SJCRH30 (cell line): ENCODE data around the gene GRAMD1B. TPM values are rescaled to one million over a fixed set of nuclear protein-coding genes. Genes with fewer than 3 reads are reported as not detected.

Source experiments
- DNase-seq, 2 experiments: peaks; one replicate each; pipeline ENCODE4 v3.0.0-alpha.2; 2015 to 2020
- H3K27ac ChIP-seq: fragments of 250-450 bp; sonication (Bioruptor Pico); 2 replicates; pipeline ENCODE4 v1.5.1; 2020; ENCODE audit warnings: mild to moderate bottlenecking, moderate library complexity
- H3K27me3 ChIP-seq: fragments of 250-450 bp; sonication (Bioruptor Pico); 2 replicates; pipeline ENCODE4 v1.5.1; 2020; ENCODE audit warnings: mild to moderate bottlenecking, moderate library complexity
- H3K36me3 ChIP-seq: fragments of 250-450 bp; sonication (Bioruptor Pico); 2 replicates; pipeline ENCODE4 v1.5.1; 2020; ENCODE audit warnings: mild to moderate bottlenecking, moderate library complexity
- H3K4me1 ChIP-seq: fragments of 250-450 bp; sonication (Bioruptor Pico); 2 replicates; pipeline ENCODE4 v1.5.1; 2020; ENCODE audit warnings: mild to moderate bottlenecking, moderate library complexity
- H3K4me3 ChIP-seq: fragments of 250-450 bp; sonication (Bioruptor Pico); 2 replicates; pipeline ENCODE4 v1.5.1; 2020; ENCODE audit warnings: mild to moderate bottlenecking, moderate library complexity
- H3K9me3 ChIP-seq: fragments of 250-450 bp; sonication (Bioruptor Pico); replicated peaks from 2 replicates; pipeline ENCODE4 v1.5.1; 2020; ENCODE audit warnings: mild to moderate bottlenecking, moderate library complexity
- total RNA-seq: library from RNA; depleted of rRNA; stranded (reverse); fragments of >200 nt; shearing (Covaris generic); gene quantifications from 2 replicates; pipeline ENCODE4 v1.2.3, GENCODE V29; 2014

The GRAMD1B gene
- total RNA-seq, 1 experiment from 2014 or later, result 22.9 TPM

DNA sequence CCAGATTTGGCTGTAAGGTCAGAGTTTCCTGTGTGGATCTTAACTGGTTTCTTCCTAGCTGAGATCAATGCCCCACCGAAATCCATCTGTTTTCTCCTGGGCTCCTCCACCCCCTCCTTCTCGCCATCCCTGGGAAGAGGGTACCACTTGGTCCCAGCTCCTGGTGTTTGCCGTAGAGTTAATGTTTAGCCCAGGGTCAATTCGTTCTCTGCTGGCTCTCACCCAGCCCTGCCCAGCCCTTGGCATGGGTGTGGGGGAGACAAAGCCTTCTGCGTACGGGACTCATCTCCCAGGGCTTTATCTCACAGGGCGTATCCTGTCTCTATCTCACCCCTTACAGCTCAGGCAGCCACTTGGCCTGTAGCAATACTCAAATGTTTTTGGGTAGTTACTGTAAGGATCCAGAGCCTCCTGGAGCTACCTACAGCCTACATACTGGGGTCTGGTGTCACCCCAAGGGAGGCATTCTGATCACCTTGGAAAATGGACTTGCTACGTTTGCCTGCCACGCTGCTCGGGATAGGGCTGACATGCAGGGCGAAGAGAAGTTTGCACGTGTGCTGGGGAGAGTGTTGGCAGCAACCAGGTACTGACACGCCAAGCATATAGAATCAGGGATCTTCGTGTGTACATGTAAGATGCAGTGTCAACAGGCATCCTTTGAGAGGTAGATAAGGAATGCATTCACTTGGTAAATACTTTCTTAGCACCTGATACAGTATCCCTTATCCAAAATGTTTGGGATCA, 158.2 kb downstream of the GRAMD1B start:
- Histone ChIP-seq H3K36me3 (no peaks in the 10 kb centered on the region), H3K27me3 (no peaks in the 10 kb centered on the region), H3K9me3 (no peaks in the 10 kb centered on the region), H3K27ac (no peak overlapping the region), H3K4me1 (peaks cover 28% of the 10 kb centered on the region), H3K4me3 (no peak overlapping the region)
- DNase-seq, result no peak

DNA sequence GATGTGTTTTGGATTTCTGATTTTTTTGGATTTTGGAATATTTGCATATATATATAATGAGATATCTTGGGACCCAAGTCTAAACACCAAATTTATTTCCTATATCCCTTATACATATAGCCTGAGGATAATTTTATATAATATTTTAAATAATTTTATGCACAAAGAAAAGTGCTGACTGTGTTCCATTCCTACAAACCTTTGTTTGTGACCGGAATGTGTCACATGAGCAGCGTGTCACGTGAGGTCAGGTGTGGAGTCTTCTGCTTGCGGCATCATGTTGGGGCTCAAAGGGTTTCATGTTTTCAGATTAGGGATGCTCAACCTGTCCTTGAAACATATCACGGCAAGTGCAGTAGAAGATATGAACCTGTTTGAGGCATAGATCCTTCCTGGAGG, 158.8 kb downstream of the GRAMD1B start:
- Histone ChIP-seq H3K36me3 (no peaks in the 10 kb centered on the region), H3K4me3 (no peak overlapping the region), H3K27ac (no peak overlapping the region), H3K27me3 (no peaks in the 10 kb centered on the region), H3K9me3 (no peaks in the 10 kb centered on the region), H3K4me1 (peaks cover 28% of the 10 kb centered on the region)
- DNase-seq, result no peak

DNA sequence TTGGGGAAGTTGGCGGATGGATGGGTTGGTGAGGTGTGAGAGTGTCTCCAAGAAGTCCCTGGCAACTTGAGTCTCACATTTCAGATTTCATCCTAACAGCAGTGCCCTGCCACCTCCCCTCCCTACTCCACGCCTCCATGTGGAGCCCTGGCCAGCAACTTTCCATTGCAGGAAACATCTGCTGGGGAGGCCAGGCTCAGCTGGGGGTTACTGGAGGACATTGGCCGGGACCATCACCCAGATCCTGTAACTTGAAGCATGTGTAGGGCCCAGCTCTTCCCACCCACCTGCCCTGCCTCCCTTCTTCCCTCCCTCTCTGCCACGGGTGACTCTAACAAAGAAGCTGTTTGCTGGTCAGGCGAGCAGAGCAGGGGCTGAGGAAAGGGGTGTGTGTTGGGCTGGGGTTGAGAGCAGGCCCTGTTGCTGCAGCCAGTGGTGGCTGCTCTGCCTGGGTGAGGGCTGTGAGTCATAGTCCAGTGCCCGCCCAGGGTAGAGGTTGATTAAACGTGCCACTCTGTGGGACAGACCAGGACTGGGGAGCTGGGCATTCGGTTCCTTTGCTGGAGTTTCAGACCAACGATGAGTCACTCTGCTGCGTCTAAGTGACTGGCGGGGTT, 160.3 kb downstream of the GRAMD1B start:
- no peak overlapping the region for H3K4me3 ChIP-seq

DNA sequence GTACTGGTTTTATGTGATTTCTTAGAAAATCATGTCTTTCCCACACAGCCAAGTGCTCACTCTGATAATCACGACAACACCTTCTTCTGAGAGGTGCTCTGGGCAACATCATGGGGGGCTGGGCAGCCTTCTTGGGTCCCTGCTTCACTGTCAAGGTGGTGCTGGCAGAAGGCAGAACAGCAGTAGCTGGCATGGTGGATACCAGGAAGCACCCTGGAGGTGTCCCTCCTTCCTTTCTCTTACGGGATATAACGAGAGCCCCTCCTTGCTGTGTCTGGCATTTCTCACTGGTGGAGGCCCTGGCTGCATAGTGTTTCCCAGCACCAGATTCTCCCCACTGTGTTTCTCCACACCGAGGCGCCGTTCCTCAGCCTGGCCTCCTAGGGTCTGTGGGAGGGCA, 163.5 kb downstream of the GRAMD1B start:
- DNase-seq, result no peak
- 0 out of 2 replicates have a peak, but pooled peaks cover 2% of the 10 kb centered on the region for H3K4me1 ChIP-seq
- no peaks in the 10 kb centered on the region for H3K9me3 ChIP-seq
- H3K27ac ChIP-seq, result no peak overlapping the region
- H3K36me3 ChIP-seq, result no peaks in the 10 kb centered on the region
- H3K4me3 ChIP-seq, result no peak overlapping the region
- H3K27me3 ChIP-seq, result no peaks in the 10 kb centered on the region

More for the DNA sequence above, 160.3 kb downstream of the GRAMD1B start:
- peaks cover 16% of the 10 kb centered on the region for H3K4me1 ChIP-seq
- H3K9me3 ChIP-seq, result no peaks in the 10 kb centered on the region
- H3K27me3 ChIP-seq, result no peaks in the 10 kb centered on the region
- H3K27ac ChIP-seq, result peak overlapping the region; percentile 19; the same call in 1 of the 2 replicates
- peak; percentile 18 to 45 for DNase-seq
- no peaks in the 10 kb centered on the region for H3K36me3 ChIP-seq

DNA sequence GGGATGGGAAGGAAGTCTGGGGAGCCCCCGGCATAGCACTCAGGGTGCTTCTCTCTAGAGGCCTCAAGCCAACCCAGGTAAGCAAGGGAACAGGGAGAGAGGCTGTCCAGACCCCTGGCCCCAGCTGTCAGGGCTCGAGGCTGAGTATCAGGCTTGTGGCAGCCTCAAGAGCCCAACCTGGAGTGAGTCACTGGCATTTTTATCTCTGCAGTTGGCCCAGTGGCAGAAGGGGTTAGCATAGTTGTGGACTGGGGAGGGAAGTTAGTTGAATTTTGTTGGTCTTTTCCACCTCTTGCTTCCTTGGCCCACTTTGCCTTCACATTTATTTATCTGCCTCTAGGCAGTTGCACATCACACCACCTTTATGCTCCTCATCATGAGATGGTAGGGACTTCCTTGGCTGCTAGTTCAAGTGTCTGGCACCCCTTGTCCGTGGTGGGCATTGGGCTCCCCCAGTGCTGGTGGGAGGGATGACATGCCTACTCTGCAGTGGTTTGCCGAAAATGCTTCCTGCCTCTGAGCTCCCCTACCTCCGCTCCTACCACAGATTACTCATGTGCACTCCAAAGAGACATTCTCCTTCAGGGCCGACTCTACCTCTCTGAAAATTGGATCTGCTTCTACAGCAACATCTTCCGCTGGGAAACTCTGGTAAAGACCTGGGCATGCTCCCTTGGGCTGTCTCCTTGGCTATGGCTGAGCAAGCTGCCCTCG, 164.3 kb downstream of the GRAMD1B start:
- Histone ChIP-seq H3K4me1 (0 out of 2 replicates have a peak, but pooled peaks cover 2% of the 10 kb centered on the region), H3K27me3 (no peaks in the 10 kb centered on the region), H3K36me3 (no peaks in the 10 kb centered on the region), H3K27ac (no peak overlapping the region; the same call in 1 of the 2 replicates), H3K4me3 (no peak overlapping the region), H3K9me3 (no peaks in the 10 kb centered on the region)
- DNase-seq, result no peak

DNA sequence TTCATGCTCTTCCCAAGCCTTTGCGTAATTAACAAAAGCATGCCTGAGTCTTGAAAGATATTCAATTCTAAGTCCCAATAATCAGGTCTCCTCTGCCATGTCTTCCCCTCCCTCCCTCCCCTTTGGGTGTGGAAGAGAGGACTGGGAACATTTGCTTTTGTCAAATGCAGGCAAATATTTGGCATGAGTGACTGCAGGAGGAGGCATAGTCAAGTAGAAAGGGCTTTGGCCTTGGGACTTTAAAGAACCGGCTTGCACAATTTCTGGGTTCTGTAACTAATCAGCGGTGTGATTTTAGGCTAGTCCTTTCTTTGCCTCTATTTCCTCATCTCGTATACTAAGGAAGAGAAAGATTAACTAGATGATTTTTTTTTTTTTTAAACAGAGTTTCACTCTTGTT, 164.9 kb downstream of the GRAMD1B start:
- Histone ChIP-seq H3K27ac (no peak overlapping the region), H3K9me3 (no peaks in the 10 kb centered on the region), H3K4me3 (no peak overlapping the region), H3K4me1 (0 out of 2 replicates have a peak, but pooled peaks cover under 1% of the 10 kb centered on the region), H3K27me3 (no peaks in the 10 kb centered on the region), H3K36me3 (no peaks in the 10 kb centered on the region)
- no peak for DNase-seq

DNA sequence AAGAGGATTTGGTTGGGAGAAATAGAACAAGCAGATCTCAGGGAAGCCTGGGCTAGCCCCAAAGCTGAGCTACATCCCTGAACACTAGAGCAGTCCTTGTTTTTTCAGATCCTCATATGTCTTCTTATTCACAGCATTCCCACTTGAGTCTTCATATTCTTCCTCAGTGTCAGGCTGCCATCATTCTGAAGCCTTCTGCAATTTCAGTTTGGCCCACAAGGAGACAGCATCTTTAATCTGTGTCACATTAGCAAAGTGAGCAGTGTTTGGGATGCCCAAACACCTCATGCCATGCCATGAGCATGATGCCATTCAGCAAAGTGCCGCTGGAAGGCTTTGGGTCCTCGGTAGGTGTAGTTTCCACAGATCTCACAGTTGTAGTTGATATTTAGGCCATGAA, 167.8 kb downstream of the GRAMD1B start:
- H3K4me3 ChIP-seq, result no peak overlapping the region
- no peak for DNase-seq
- no peaks in the 10 kb centered on the region for H3K9me3 ChIP-seq
- no peaks in the 10 kb centered on the region for H3K36me3 ChIP-seq
- no peak overlapping the region for H3K27ac ChIP-seq
- no peaks in the 10 kb centered on the region for H3K4me1 ChIP-seq
- no peaks in the 10 kb centered on the region for H3K27me3 ChIP-seq

DNA sequence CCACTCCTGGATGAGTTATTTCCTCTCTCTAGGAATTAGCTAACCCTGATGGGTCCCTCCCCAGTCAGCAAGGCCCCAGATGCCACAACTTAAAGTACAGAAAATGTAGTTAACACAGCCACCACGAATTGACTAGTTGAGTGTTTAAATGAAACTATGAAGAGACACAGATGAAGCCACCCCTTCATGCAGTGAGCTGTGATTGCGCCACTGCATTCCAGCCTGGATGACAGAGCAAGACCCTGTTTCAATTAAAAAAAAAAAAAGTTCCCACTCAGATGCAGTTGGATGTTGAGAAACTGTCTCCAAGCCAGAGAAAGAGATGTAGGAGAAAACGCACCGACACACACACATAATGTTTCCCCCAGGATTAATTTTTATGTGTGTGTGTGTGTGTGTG, 171.1 kb downstream of the GRAMD1B start:
- no peaks in the 10 kb centered on the region for H3K27me3 ChIP-seq
- H3K4me3 ChIP-seq, result no peak overlapping the region
- H3K9me3 ChIP-seq, result no peaks in the 10 kb centered on the region
- H3K36me3 ChIP-seq, result no peaks in the 10 kb centered on the region
- no peak overlapping the region for H3K27ac ChIP-seq
- DNase-seq, result no peak
- no peaks in the 10 kb centered on the region for H3K4me1 ChIP-seq

DNA sequence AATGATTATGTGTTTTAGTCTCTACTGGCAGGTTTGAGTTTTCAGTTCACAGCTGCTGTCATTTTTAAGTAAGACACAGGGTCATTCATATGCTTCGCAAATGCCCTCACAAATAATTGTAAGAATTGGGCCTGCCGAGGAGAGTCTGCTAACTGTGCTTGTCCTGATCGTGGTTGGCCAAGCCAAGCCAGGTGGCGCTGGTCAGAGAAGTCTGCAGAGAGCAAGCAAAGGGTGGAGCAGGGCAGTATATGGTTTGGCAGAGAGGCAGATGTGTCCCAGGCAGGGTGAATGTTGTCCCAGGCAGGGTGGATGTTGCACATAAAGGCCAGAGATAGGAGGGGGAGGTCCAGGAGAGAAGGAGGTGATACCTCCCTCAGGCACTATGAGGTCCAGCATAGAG, 171.7 kb downstream of the GRAMD1B start:
- Histone ChIP-seq H3K27me3 (no peaks in the 10 kb centered on the region), H3K9me3 (no peaks in the 10 kb centered on the region), H3K27ac (no peak overlapping the region), H3K4me1 (no peaks in the 10 kb centered on the region), H3K36me3 (no peaks in the 10 kb centered on the region), H3K4me3 (no peak overlapping the region)
- DNase-seq, result no peak

DNA sequence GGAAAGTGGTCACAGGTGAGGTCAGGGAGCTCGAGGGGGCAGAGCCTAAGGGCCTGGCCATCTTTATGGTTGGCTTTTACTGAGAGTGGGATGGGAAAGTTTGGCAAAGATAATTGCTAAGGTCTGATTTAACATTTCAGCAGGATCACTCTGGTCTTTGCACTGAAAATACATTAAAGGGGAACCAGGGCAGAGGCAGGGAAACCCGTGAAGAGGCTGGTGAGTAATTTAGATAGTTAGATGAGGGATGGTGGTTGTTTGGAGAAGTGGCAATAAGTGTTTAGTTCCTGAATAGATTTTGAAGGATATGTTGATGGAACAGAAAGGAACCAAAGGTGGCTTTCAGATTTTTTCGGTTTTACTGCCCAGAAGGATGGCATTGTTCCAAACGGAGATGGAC, 173.6 kb downstream of the GRAMD1B start:
- H3K27ac ChIP-seq, result no peak overlapping the region
- DNase-seq, result no peak
- no peak overlapping the region for H3K4me3 ChIP-seq
- H3K4me1 ChIP-seq, result no peaks in the 10 kb centered on the region
- no peaks in the 10 kb centered on the region for H3K9me3 ChIP-seq
- no peaks in the 10 kb centered on the region for H3K36me3 ChIP-seq
- H3K27me3 ChIP-seq, result no peaks in the 10 kb centered on the region

DNA sequence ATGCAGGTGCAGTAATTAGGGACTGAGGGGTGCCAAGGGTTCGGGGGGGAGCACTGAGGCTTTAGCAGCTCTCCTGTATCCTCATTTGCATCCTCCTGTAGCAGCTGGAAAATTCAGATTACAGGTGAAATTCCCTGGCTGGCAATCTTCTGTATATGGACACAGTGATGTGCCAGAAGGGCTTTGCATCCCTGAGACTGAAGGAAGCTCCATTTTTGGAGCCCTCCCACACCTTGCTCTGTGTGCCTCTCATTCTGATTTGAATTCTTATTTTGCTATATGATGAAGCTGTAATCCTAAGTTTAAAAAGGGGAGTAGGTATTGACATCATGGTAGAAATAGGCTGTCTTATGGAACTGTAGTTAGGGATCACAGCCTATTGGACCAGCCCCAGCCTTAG, 177.7 kb downstream of the GRAMD1B start:
- Histone ChIP-seq H3K4me1 (no peaks in the 10 kb centered on the region), H3K27ac (no peak overlapping the region), H3K36me3 (no peaks in the 10 kb centered on the region; the same call in 1 of the 2 replicates), H3K4me3 (no peak overlapping the region), H3K27me3 (no peaks in the 10 kb centered on the region), H3K9me3 (no peaks in the 10 kb centered on the region)
- no peak for DNase-seq

DNA sequence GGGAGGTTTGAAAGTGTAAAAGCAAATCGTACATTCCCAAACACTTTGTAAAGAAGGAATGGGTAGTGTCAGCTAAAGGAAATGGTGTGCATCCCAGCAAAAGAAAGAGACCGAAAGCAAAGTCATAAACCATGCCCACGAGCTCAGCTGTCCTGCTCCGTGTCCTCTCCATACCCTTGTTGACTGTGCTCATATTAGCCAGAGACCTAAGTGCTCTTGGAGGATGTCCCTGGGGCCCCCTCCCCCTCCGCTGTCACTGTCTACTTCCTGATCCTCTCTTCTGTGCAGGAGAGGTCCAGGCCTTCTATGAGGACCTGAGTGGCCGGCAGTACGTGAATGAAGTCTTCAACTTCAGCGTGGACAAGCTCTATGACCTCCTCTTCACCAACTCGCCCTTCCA, 178.3 kb downstream of the GRAMD1B start:
- no peaks in the 10 kb centered on the region for H3K9me3 ChIP-seq
- H3K27me3 ChIP-seq, result no peaks in the 10 kb centered on the region
- DNase-seq, result no peak
- no peaks in the 10 kb centered on the region; the same call in 1 of the 2 replicates for H3K36me3 ChIP-seq
- no peak overlapping the region for H3K4me3 ChIP-seq
- H3K4me1 ChIP-seq, result no peaks in the 10 kb centered on the region
- H3K27ac ChIP-seq, result no peak overlapping the region

DNA sequence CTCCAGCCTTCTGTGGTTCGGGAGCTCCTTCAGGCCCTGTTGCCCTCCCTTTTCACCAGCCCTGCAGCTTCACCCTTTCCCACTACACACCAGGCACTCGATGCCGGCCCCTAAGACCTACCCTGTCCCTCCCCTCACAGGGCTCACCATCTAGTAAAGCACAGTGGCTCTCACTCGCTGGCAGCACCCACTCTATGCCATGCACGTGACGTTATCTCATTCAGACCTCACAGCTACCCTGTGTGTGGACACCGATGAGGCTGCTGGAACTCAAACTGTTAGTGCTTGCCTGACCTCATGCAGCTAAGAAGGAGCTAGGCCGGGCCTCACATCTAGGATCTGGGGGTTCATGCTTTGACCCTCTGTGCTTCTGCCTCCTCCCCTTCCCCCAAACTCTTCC, 178.9 kb downstream of the GRAMD1B start:
- Histone ChIP-seq H3K9me3 (no peaks in the 10 kb centered on the region), H3K27me3 (no peaks in the 10 kb centered on the region), H3K27ac (no peak overlapping the region), H3K4me1 (no peaks in the 10 kb centered on the region), H3K4me3 (no peak overlapping the region), H3K36me3 (no peaks in the 10 kb centered on the region; the same call in 1 of the 2 replicates)
- no peak for DNase-seq

DNA sequence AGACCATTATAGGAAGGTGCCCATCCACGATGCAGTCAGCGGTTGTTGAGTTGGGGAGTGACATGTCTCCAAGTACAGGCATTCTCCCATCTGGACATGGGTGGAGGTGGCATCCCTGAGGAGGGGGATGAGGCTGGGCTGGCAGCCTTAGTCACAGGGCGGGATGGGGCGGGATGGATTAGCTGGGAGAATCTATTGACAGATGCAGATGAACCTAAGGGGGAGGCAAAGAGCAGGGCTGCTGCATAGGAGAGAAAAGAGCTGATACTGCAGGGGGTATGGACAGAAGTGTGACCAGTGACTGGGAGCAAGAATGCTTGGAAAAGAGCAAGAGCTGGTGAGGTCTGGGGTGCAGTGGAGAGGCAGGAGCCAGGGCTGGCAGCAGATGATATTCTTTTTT, 181.6 kb downstream of the GRAMD1B start:
- H3K27me3 ChIP-seq, result no peaks in the 10 kb centered on the region
- no peaks in the 10 kb centered on the region for H3K9me3 ChIP-seq
- H3K27ac ChIP-seq, result no peak overlapping the region
- H3K4me3 ChIP-seq, result no peak overlapping the region
- no peaks in the 10 kb centered on the region; the same call in 1 of the 2 replicates for H3K36me3 ChIP-seq
- no peaks in the 10 kb centered on the region for H3K4me1 ChIP-seq
- no peak for DNase-seq

DNA sequence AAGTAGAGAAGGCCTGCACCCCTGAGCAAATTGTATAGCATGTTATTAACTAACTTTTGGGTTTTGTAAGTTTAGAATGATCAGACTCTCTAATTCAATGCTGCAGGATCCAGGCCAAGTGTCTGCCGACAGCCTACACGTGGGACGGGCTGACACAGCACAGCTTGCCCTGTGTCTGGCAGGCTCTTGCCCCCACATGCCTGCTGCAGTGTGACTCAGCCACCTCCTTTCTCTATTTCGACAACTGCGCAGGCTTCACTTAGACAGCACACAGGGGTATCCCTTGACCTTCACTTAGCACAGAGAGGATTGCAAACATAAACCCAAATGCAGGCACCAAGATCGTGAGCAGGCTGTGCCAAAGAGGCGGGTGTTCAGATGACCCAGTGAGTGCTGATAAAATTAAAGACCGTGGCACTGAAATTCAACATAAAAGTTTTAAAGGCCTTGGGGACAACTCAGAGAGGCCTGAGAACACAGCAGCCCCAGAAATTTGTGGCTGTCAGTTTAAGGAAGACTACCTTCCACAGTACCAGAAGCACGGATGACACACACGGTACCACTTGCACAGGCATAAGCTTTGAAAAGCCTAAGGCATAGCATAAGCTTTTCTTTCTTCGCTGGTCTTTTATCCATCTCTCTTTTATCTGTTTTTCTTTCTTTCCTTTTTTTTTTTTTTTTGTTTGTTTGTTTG, 186.6 kb downstream of the GRAMD1B start:
- no peak overlapping the region for H3K27ac ChIP-seq
- H3K9me3 ChIP-seq, result no peaks in the 10 kb centered on the region
- no peaks in the 10 kb centered on the region for H3K27me3 ChIP-seq
- H3K4me3 ChIP-seq, result no peak overlapping the region
- no peaks in the 10 kb centered on the region for H3K36me3 ChIP-seq
- no peaks in the 10 kb centered on the region for H3K4me1 ChIP-seq
- DNase-seq, result no peak
